NCI-H1105 (cell line): ENCODE data around the gene AOPEP.
"Not testable (repeated sequence)": the region's sequence is repeated elsewhere in the genome, so short reads cannot be mapped to it uniquely, and the experiment has no call there.

Experiments
- DNase-seq: peaks from one replicate; lab custom pipeline; 2025; lab: John Stamatoyannopoulos, UW

The AOPEP gene

DNA sequence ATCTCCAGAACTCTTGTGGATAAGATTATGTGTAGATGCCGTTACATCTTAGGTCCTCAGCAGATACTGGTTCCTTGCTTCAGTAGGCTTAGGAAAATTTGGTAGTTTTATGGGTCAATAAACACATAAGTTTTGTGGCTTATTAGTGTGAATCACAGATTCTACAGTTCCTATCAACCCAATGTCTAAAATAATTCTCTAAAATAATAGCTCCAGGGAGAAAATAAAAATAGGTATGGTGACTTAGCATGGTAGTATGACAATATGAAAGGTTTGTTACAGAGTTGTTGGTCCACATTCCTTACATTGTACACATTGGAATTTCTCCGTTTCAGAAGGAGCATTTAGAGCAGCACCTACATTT lies 91.7 kb downstream of the AOPEP start:
- DNase-seq = no peak

DNA sequence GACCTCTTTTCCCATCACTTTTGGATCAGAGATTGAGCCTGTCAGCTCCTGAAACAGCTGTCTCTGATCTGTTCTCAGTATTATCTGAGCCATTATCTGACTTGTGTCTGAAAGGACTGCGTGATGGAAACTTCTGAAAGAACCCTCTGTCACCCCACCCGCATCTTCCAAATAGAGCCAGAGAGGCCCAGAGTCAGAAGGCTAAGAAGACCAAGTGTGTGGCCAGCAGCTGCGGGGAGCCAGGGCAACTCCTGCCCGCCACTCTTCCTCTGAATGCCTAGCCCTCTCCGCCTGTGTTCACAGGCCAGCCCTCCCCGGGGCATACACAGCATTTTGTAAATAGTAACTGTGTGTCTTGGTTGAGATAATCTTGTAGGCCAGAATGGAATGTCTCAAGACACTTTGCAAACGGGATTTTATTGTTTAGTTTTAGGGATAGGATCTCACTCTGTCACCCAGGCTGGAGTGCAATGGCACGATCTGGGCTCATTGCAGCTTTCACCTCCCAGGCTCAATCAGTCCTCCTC lies 92.7 kb downstream of the AOPEP start:
- DNase-seq = no peak

DNA sequence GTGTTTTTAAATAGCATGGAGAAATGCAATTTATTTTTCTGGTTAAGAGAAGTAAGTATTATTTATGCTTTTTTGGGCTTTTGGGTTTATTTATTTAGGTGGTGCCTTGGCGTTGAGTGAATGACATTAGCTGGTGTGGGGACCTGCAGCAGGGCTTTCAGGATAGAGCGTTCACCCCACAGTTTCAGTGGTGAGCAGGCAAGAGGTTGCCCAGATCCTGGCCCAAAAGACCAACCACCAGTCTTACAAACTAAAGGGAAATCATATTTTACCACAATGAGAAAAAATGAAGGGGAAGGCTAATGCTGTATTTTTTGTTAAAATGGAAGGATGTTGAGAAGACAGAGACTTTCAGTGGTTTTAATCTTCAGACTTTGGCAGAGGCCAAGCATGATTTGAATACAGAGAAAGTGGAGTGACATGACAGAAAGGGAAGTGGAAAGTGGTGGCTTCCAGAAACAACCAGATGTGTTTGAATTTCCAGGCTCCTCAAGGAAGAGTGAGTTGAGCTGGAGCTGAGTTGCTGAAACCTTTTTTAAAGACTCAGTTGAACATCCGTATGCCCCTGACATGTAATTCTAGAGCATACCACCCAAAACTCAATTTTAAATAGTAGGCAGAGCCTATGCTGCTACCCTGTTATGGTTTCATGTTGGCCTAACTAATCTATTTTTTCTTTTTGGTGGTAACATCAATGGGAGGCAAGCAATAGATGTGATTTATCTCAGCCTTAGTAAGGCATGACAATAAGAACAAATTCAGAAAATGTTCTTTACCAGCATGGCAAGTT lies 94.8 kb downstream of the AOPEP start:
- DNase-seq = no peak

DNA sequence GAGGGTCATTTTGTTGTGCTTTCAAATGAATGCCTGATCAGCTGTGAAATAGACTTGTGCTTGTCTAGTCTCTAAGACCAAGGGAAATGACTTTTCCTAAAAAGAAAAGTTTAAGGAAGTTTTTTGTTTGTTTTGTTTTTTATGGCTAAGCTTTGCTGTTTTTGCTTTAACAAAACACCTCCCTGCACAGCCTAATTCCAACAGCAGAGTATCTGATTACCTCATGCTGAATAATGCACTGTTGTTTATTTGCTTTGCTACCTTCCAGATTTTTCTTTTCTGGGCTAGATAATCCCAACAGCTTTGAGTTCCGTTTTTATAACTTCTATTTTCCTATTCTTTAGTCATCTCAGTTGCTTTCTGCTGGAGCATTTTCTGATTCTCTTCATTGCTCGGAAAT lies 95.8 kb downstream of the AOPEP start:
- DNase-seq = no peak

DNA sequence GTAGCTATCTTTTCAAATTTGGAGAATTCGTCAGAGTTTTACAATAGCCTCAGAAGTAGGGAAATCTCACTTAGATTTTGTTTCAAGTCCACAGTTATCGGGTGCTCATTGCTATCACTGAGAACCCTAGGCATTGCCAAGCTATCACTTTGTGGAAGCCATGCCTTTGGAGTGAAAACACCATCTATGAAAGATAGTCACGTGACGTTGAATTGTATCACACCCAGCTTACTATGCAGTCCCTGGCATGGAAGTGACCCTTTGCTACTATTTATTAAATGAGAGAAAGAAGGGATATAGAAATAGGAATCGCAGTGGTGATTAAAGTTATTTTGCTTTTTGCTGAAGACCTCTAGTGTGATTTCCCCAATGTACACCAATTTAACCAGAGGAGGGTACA lies 97.2 kb downstream of the AOPEP start:
- no peak for DNase-seq

DNA sequence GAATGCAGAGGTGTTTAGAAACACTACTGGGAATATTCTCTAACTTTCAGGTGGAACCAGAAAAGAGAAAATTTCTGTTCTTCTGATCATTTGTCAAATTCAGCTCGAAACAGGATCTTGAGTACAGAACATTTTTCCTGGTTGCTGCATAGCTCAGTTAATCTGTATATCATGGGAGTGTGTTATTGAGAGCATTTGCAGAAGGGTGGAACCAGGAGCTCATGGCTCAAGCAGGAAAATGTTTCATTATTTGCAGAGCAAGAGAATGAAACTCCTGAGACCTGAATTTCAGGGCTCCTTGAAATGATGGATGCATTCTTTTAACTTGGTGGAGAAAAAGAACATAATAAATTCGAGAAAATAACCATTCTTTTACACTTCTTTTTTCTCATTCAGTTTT lies 97.9 kb downstream of the AOPEP start:
- no peak for DNase-seq

DNA sequence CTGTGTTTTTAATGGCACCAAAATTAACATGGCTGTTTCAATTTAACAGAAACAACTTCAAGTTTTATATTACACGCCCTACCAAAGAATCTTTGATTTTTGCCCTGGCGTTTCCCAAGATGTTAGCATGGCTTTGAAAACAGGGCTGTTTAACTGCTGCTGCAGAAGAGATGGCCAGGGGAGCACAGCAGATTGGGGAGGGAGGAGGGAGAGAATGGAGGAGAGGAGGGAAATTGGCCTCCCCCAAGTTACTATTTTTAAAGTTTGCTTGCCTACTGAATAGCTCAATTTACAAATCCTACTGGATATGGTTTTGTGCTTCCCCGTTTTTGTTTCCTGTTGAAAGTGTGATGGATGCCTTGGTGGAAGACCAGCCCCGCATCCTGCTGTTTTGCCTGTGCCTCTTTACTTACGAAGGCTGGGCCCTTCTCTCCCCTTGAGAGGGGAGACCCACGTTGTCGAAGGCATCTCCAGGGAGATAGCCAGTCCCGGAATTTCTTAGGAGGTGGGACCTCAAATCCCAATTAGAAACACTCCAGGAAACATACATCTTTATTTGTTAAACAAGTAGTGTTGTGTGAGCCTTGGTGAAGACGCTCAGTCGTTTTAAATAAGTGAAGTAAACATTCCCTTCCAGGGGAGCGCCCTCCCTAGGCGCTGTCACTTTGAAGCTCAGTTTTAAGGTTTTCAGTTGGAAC lies 98.6 kb downstream of the AOPEP start:
- no peak for DNase-seq

DNA sequence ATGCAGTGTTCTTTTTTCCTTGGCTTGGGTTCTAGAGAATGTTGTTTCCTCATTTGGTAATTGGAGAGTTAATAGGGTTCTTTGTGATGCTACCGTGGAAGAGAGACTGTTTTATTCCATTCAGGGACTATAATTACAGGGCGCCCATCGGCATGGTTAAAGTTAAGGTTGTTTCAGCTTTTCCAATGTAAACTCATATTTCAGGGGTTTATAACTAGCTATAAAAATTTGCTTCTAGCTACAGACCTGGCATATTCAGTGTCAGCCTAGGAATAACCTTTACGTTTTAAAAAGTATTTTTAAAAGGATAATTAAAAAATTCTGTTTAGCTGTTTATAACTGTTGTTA lies 99.1 kb downstream of the AOPEP start:
- peak; percentile 14 for DNase-seq

DNA sequence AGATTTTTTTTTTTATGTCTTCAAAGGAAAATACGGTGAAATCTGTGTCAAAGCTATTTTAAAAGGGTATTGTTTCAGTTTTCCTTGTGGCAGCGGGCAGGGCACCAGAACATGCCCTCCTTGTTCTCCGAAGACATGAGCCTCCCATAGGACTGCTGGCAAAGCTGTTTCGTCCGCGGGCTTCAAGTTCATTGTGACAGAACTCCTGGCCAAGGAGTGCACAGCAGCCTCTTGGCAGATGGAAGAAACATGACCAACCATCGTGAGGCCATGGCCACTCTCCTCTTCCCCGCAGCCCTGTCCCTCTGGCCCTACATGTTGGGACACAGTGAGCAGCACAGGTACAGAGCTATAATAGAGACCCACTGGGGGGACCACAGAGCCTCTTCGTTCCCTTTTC lies 99.5 kb downstream of the AOPEP start:
- no peak for DNase-seq

DNA sequence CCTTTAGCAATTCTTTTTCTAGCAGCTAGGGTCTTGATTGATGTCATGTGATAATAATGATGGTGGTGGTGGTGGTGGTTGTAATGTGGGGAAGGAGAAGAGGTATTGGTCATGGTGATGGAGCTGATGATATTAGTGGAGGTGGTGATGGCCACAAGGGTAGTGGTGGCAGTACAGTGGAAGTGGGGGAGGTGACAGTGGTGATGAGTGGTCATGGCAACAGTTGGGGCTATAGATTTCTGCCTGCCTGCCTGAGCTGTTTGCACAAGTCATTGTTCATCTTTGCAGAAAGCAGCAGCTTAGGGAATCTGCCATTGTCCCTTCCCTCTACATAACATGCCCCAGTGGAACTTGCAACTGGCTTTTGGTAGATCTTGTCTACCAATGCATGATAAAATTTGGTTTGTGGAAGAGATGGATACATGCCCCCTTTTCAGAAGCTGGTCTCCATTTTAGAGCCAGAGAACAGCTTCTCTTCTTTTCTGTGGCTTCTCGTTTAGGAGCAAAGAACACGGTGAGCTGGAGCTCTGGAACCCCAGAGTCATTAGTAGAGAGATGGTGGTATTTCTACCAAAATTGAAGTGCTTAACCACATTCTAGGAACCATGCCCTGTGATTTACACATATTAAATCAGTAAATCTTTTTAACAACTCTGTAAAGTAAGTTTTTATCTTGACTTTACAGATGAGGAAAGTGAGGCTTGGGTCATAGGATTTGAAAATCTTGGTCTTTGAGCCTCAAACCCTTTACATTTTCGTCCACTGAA lies 100.3 kb downstream of the AOPEP start:
- DNase-seq = no peak

DNA sequence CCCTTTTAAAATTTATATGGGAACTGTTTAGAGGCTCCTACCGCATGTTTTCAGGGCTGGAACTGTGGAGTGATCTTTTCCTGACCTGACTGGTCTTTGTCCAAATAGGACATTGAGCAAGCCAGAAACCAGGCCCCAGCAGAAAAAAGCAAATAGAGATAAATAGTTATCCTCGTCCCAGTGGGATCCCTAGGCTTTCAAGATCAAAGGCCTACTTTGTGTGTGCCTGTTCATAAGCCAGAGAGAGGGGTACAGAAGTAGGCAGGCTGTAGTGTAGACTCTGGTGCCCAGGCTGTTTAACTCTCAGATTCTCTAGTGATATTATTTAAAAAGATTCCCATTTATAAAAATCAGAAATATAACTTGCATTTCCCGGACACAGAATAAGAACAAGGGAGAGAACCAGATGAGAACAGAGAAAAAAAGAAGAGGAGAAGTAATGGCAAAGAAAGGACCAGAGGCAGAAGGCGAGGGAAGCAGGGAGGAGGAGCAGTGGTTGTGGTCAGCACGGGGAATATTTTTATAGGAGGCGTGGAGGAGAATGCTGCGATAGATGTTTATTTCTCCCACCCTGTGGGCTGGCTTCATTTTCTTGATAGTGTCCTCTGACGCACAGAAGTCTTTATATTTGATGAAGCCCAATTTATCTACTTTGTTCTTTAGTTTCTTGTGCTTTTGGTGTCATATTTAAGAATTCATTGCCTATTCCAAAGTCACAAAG lies 101.2 kb downstream of the AOPEP start:
- DNase-seq = no peak

DNA sequence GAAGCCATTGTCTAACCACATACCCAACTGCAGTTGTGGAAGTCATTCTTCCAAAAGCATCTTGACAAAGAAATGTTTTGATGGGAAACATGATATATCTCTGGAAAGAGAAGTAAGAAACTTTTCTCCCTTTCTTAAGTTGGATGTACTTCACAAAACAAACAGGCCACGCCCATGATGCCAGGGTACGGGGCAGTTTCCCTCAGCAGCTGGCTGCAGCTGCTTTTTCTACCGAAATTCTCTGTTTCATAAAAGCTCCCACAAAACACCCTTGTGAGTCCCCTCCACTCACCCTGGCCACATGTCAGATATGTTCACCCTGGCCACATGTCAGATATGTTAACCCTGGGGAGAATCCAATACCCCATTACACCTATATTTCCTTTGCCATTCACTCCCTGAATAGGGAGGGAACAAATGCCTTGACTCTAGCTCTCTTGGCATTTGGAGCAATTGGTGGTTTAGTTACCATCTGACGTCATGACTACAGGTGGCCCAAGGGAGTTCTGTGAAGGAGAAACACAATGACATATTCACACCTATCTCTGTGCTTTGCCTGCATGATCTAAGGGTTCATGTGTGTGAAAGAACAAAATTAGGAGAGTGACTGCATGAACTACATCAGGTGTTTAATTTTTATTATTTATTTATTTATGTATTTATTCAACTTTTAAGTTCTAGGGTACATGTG lies 103.0 kb downstream of the AOPEP start:
- DNase-seq = no peak

DNA sequence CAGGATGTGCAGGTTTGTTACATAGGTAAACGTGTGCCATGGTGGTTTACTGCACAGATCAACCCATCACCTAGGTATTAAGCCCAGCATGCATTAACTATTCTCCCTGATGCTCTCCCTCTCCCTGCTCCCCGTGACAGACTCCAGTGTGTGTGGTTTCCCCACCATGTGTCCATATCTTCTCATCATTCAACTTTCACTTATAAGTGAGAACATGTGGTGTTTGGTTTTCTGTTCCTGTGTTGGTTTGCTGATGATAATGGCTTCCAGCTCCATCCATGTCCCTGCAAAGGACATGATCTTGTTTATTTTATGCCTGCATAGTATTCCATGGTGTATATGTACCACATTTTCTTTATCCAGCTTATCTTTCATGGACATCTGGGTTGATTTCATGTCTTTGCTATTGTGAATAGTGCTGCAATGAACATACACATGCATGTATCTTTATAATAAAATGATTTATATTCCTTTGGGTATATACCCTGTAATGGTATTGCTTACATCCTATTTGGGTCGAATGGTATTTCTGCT lies 103.6 kb downstream of the AOPEP start:
- not testable (repeated sequence) for DNase-seq

DNA sequence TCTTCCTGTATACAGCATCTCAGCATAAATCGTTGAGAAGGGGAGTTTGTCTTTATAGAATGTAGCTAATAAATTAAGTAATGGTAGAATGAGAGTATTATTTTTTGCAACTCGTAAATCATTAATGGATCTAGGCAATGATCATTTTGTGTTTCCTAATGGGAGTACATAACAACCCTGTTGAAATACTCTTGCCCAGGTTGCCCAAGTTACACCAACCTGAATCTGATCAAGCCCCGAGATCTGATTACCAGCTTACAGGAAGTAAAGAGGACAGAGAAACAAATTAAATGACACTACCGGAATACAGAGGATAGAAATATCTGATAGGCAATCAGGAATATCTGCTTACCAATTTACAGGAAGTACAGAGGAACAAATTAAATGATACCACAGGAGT lies 107.3 kb downstream of the AOPEP start:
- DNase-seq = no peak

DNA sequence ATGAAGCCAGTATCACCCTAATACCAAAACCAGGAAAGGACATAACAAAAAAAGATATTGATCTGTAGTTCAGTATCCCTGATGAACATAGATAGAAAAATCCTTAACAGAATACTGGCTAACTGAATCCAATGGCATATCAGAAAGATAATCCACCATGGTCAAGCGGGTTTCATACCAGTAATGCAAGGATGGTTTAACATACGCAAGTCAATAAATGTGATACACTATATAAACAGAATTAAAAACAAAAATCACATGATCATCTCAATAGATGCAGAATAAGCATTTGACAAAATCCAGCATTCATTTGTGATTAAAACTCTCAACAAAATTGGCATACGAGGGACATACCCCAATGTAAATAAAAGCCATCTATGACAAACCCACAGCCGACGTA lies 110.9 kb downstream of the AOPEP start:
- no peak for DNase-seq

DNA sequence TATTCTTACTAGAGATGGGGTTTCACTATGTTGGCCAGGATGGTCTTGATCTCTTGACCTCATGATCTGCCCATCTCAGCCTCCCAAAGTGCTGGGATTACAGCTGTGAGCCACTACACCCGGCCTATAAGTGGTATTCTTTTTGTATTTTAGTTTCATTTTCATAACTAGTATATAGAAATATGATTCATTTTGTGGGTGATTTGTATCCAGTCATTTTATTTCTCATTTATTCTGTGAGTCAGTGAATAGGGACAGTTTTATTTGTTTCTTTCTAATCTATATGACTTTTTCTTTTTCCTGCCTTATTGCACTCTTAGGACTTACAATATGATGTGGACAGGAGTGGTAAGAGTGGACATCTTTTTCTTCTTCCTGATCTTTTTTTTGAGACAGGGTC lies 112.9 kb downstream of the AOPEP start:
- DNase-seq = no peak

DNA sequence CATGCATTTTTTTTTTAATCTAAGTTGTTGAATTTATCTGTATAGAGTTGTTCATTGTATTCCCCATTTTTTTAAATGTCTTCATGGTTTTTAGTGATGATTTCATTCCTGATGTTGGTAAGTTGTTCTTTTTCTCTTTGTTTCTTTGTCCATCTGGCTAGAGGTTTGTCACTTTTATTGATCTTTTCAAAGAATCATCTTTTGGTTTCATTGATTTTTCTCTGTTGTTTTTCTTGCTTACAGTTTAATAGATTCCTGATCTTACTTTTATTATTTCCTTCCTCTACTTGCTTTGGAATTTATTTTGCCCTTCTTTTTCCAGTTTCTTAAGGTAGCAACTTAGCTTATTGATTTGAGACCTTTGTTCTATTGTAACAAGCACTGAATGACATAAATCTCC lies 114.2 kb downstream of the AOPEP start:
- no peak for DNase-seq

DNA sequence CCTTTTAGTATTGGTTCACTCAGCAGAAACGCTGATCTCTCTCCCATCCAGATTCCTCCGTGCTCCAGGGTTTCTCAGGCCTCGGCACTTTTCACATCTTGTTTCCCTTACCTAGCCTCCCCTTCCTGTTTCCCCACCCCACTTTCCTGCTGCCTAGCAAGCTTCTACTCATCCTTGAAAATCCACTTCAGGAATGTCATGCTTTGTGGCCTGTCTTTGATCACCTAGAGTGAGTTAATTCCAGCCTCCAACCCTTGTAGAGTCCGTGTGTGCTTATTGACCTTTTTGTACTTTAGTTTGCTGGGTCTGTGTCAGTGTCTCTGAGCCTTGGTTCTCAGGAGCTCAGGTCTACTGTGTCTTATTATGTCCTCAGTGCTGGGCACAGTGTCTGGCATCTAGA lies 116.6 kb downstream of the AOPEP start:
- DNase-seq = no peak

DNA sequence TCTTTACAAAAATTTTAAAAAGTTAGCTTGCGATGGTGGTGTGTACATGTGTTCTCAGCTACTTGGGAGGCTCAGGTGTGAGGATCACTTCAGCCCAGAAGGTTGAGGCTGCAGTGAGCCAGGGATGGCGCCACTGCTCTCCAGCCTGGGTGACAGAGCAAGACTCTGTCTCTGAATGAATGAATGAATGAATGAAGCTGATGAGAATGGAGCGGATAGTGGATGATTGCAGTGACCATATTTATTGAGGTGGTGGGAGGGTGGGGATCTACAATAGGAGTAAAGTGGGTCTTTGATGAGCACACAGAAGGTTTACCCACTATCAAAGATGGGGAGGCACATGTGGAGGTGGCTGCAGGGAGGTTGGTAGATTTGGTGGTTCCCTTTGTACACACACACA lies 120.2 kb downstream of the AOPEP start:
- no peak for DNase-seq

DNA sequence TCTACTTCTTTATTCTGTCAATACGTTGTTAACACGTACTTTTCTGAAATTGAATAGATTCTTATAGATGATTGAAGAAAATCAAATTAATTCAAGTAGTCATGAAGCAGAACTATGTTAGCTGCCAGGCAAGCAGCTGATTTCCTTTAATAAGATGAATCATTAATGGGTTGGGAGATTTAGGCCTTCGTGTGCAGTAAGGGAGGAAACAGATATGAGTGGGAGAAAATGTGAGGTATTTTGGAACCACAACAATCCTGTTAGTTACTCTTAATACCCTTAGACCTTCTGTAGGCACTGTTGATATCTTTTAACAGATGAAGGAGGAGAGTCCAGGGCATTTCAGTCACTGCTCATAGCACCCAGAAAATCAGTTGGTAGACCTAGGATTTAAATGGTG lies 121.0 kb downstream of the AOPEP start:
- DNase-seq = no peak

DNA sequence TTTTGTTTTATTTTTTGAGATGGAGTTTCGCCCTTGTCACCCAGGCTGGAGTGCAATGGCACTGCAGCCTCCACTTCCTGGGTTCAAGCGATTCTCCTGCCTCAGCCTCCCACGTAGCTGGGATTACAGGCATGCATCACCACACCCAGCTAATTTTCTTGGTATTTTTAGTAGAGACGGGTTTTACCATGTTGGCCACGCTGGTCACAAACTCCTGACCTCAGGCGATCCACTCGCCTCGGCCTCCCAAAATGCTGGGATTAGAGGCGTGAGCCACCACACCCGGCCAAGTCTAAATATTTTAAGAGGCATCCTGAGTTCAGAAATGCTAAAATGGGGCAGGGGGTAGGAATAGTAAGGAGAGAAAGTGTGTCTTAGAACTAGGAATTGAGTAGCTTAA lies 122.3 kb downstream of the AOPEP start:
- DNase-seq = not testable (repeated sequence)
